H1 (cell line): Measurements from ENCODE around the gene CYB561D2. TPM values are rescaled to one million over a fixed set of nuclear protein-coding genes. Genes with fewer than 3 reads are reported as not detected.

ENCODE experiments used
- CTCF ChIA-PET: fragments of 300-600 bp; sonication (Branson Sonifier 250); formaldehyde crosslinking; loops from one replicate; lab custom pipeline; 2021; ENCODE audit not compliant: partially characterized antibody; lab: Charles Lee
- POLR2A ChIA-PET: fragments of 300-600 bp; sonication (Branson Sonifier 250); formaldehyde crosslinking; loops from one replicate; lab custom pipeline; 2021; ENCODE audit warnings: inconsistent platforms; ENCODE audit not compliant: partially characterized antibody; lab: Charles Lee
- DNase-seq, 2 experiments: peaks; one replicate each; pipeline versions ENCODE4 v3.0.0 to v3.0.0-alpha.2; 2010 to 2022; ENCODE audit warnings: low spot score in 2 of 2, low read depth in 1 of 2, mixed read lengths in 1 of 2
- FAIRE-seq: peaks from 2 replicates; lab custom pipeline; 2011; peaks lifted over from hg19 to GRCh38; lab: Jason Lieb, UNC
- H2AFZ ChIP-seq: 2 replicates; pipeline ENCODE4 v1.8.1; 2012; ENCODE audit warnings: low read length, inconsistent platforms
- H2AK5ac ChIP-seq: 2 replicates; pipeline ENCODE4 v1.6.1; 2013; ENCODE audit warnings: low read depth, low read length
- H2BK120ac ChIP-seq: replicated peaks from 2 replicates; pipeline ENCODE3; 2013; ENCODE audit warnings: low read depth, low read length, inconsistent platforms
- H2BK12ac ChIP-seq: 2 replicates; pipeline ENCODE4 v1.6.1; 2013; ENCODE audit warnings: low read depth, low read length
- H2BK15ac ChIP-seq: 2 replicates; pipeline ENCODE4 v1.6.1; 2013; ENCODE audit warnings: low read length
- H2BK20ac ChIP-seq: 2 replicates; pipeline ENCODE4 v1.6.1; 2013; ENCODE audit warnings: low read length
- H2BK5ac ChIP-seq: 2 replicates; pipeline ENCODE4 v1.6.1; 2013; ENCODE audit warnings: low read depth, low read length
- H3K14ac ChIP-seq: 2 replicates; pipeline ENCODE4 v1.6.1; 2013; ENCODE audit warnings: inconsistent platforms; ENCODE audit not compliant: insufficient read length
- H3K18ac ChIP-seq: 2 replicates; pipeline ENCODE4 v1.6.1; 2013; ENCODE audit warnings: low read length; ENCODE audit errors: extremely low read depth
- H3K23ac ChIP-seq: 2 replicates; pipeline ENCODE4 v1.6.1; 2013; ENCODE audit warnings: inconsistent platforms; ENCODE audit not compliant: insufficient read length
- H3K23me2 ChIP-seq: 2 replicates; pipeline ENCODE4 v1.6.1; 2013; ENCODE audit warnings: low read depth, low read length
- H3K27ac ChIP-seq: 2 replicates; pipeline ENCODE4 v1.6.1; 2011; ENCODE audit warnings: low read depth, low read length, inconsistent platforms
- H3K27me3 ChIP-seq, 4 experiments: replicated peaks in 1 of 4; 1 replicate in 1 of 4; 2 replicates in 3 of 4; pipeline versions ENCODE4 v1.6.1 to v1.8.1; 2011 to 2013; ENCODE audit warnings: low read length in 3 of 4, mild to moderate bottlenecking in 3 of 4, inconsistent platforms in 2 of 4, mixed read lengths in 2 of 4, moderate library complexity in 1 of 4; ENCODE audit not compliant: control insufficient read depth in 3 of 4, insufficient read depth in 3 of 4; ENCODE audit errors: extremely low read depth in 1 of 4
- H3K36me3 ChIP-seq, 4 experiments: 2 replicates each; pipeline versions ENCODE4 v1.6.1 to v1.8.1; 2011 to 2013; ENCODE audit warnings: mild to moderate bottlenecking in 4 of 4, low read length in 3 of 4, moderate library complexity in 2 of 4, control low read depth in 1 of 4, inconsistent platforms in 1 of 4; ENCODE audit not compliant: insufficient read depth in 4 of 4, control insufficient read depth in 2 of 4
- H3K4ac ChIP-seq: replicated peaks from 2 replicates; pipeline ENCODE3; 2013; ENCODE audit warnings: low read length, low read depth, mixed read lengths, inconsistent platforms; ENCODE audit not compliant: insufficient read length
- H3K4me1 ChIP-seq, 4 experiments: replicated peaks in 1 of 4; 1 replicate in 1 of 4; 2 replicates in 3 of 4; pipeline versions ENCODE4 v1.6.1 to v1.8.1; 2011 to 2013; ENCODE audit warnings: low read length in 3 of 4, inconsistent platforms in 2 of 4, mixed read lengths in 1 of 4; ENCODE audit not compliant: insufficient read depth in 4 of 4, control insufficient read depth in 3 of 4
- H3K4me2 ChIP-seq, 2 experiments: 2 replicates each; pipeline versions ENCODE4 v1.6.1 to v1.8.1; 2011 to 2013; ENCODE audit warnings: low read depth in 2 of 2, low read length in 2 of 2, control low read depth in 1 of 2, inconsistent platforms in 1 of 2, mild to moderate bottlenecking in 1 of 2; ENCODE audit not compliant: insufficient read depth in 1 of 2
- H3K4me3 ChIP-seq, 4 experiments: fragments of 200-600, 300-600 bp in 1 of 4; sonication (generic), shearing (Covaris generic), sonication (Bioruptor Twin) in 1 of 4; 2 replicates each; pipeline versions ENCODE4 v1.5.1 to v1.8.1; 2011 to 2016; ENCODE audit warnings: low read length in 4 of 4, low read depth in 3 of 4, control low read depth in 2 of 4, inconsistent platforms in 2 of 4, mild to moderate bottlenecking in 2 of 4, mixed read lengths in 1 of 4, moderate library complexity in 1 of 4; ENCODE audit not compliant: insufficient read depth in 2 of 4; ENCODE audit errors: extremely low read depth in 1 of 4
- H3K56ac ChIP-seq: replicated peaks from 2 replicates; pipeline ENCODE3; 2013; ENCODE audit warnings: low read depth, mild to moderate bottlenecking, mixed read lengths, low read length, inconsistent platforms; ENCODE audit not compliant: insufficient read length
- H3K79me1 ChIP-seq: 2 replicates; pipeline ENCODE4 v1.6.1; 2013; ENCODE audit warnings: low read depth, low read length, control low read depth
- H3K79me2 ChIP-seq, 2 experiments: 2 replicates each; pipeline versions ENCODE4 v1.6.1 to v1.8.1; 2012 to 2013; ENCODE audit warnings: low read length in 2 of 2, mild to moderate bottlenecking in 2 of 2, inconsistent platforms in 1 of 2; ENCODE audit not compliant: insufficient read depth in 2 of 2, control insufficient read depth in 1 of 2
- H3K9ac ChIP-seq, 4 experiments: replicated peaks in 1 of 4; 1 replicate in 1 of 4; 2 replicates in 3 of 4; pipeline versions ENCODE4 v1.6.1 to v1.8.1; 2011 to 2013; ENCODE audit warnings: low read depth in 3 of 4, low read length in 3 of 4, control low read depth in 2 of 4, mild to moderate bottlenecking in 2 of 4, moderate library complexity in 2 of 4, inconsistent platforms in 1 of 4; ENCODE audit errors: extremely low read depth in 1 of 4
- H3K9me3 ChIP-seq, 2 experiments: 2 replicates each; pipeline versions ENCODE4 v1.6.1 to v1.8.1; 2012 to 2013; ENCODE audit warnings: mild to moderate bottlenecking in 2 of 2, moderate library complexity in 2 of 2, control low read depth in 1 of 2, inconsistent platforms in 1 of 2, low read depth in 1 of 2, low read length in 1 of 2, mixed read lengths in 1 of 2; ENCODE audit not compliant: insufficient read depth in 2 of 2
- H4K20me1 ChIP-seq, 2 experiments: replicated peaks in 1 of 2; 2 replicates each; pipeline versions ENCODE3 to v1.8.1; 2011 to 2013; ENCODE audit warnings: inconsistent platforms in 2 of 2, low read length in 2 of 2, mild to moderate bottlenecking in 1 of 2; ENCODE audit not compliant: insufficient read depth in 2 of 2, control insufficient read depth in 1 of 2
- H4K5ac ChIP-seq: 2 replicates; pipeline ENCODE4 v1.6.1; 2013; ENCODE audit warnings: low read length, low read depth, mixed read lengths, inconsistent platforms; ENCODE audit not compliant: insufficient read length
- H4K8ac ChIP-seq: 2 replicates; pipeline ENCODE4 v1.8.0; 2013; ENCODE audit warnings: mild to moderate bottlenecking, moderate library complexity, low read length, inconsistent platforms; ENCODE audit not compliant: insufficient read depth; ENCODE audit errors: extremely low read depth
- H4K91ac ChIP-seq: replicated peaks from 2 replicates; pipeline ENCODE3; 2013; ENCODE audit warnings: low read length, mixed read lengths, inconsistent platforms; ENCODE audit not compliant: insufficient read length
- BRCA1 ChIP-seq: IDR thresholded peaks from 2 replicates; pipeline ENCODE4 v1.6.1; 2012; ENCODE audit warnings: low read depth, low read length, improper control_type of control experiment
- CBX8 ChIP-seq: fragments of 300-800, 300-1000 bp; sonication (generic); IDR thresholded peaks from 2 replicates; pipeline ENCODE4 v1.7.1; 2016; ENCODE audit warnings: low read depth, low read length, borderline replicate concordance
- JUN ChIP-seq: IDR thresholded peaks from 2 replicates; pipeline ENCODE4 v1.6.1; 2011; ENCODE audit warnings: low read depth, mild to moderate bottlenecking, improper control_type of control experiment, low read length
- NANOG ChIP-seq: IDR thresholded peaks from 2 replicates; pipeline ENCODE4 v1.6.1; 2011; ENCODE audit warnings: low read length, low read depth, mild to moderate bottlenecking, inconsistent platforms; ENCODE audit not compliant: insufficient read depth, poor library complexity, severe bottlenecking
- POLR2AphosphoS5 ChIP-seq: IDR thresholded peaks from 2 replicates; pipeline ENCODE4 v1.6.1; 2011; ENCODE audit warnings: low read depth, low read length
- RXRA ChIP-seq: IDR thresholded peaks from 2 replicates; pipeline ENCODE4 v1.6.1; 2011; ENCODE audit warnings: low read depth, mild to moderate bottlenecking, low read length, moderate library complexity; ENCODE audit not compliant: insufficient read depth
- SRF ChIP-seq: IDR thresholded peaks from 2 replicates; pipeline ENCODE4 v1.6.1; 2011; ENCODE audit warnings: mild to moderate bottlenecking, low read depth, low read length, moderate library complexity
- TBP ChIP-seq: IDR thresholded peaks from 2 replicates; pipeline ENCODE4 v1.6.1; 2011; ENCODE audit warnings: low read depth, low read length, improper control_type of control experiment
- WGBS, 2 experiments: shearing (Covaris generic) in 1 of 2; methylation state at CpG; one replicate each; pipeline versions ENCODE4 v1.1.6 to v1.1.7; 2013 to 2015; ENCODE audit warnings: low lambda C conversion rate in 2 of 2, mixed read lengths in 2 of 2, inconsistent platforms in 1 of 2, low coverage in 1 of 2, missing lambda C conversion rate in 1 of 2; ENCODE audit not compliant: insufficient replicate concordance in 2 of 2, insufficient coverage in 1 of 2, insufficient read length in 1 of 2; ENCODE audit errors: extremely low coverage in 1 of 2, missing lambda C conversion rate in 1 of 2; 5-methylcytosine and 5-hydroxymethylcytosine counted together
- polyA plus RNA-seq, 7 experiments: library from polyadenylated mRNA; depleted of rRNA in 3 of 7; stranded (reverse) in 5 of 7; unstranded in 2 of 7; fragments of >200 nt in 5 of 7; fragments of 200-250 nt in 2 of 7; gene quantifications; 1 replicate in 5 of 7; 2 replicates in 1 of 7; 4 replicates in 1 of 7; pipeline versions ENCODE4 v1.2.1 to v1.2.3, GENCODE V29; 2011 to 2013; ENCODE audit warnings: missing spikeins in 2 of 7, mixed read lengths in 2 of 7
- total RNA-seq: library from RNA; stranded (reverse); fragmentation: NEBNext Ultra II Directional; extraction: Animal tissue kit (Norgen Biotek cat#: 25700); gene quantifications from 2 replicates; pipeline ENCODE4 v1.2.1, GENCODE V29; 2021
- TF ChIP-seq, protein P1 (sequence below): IDR thresholded peaks from 2 replicates; pipeline ENCODE4 v1.6.1; 2011; ENCODE audit warnings: low read depth, mild to moderate bottlenecking, low read length; ENCODE audit not compliant: insufficient read depth

CYB561D2 gene
- total and polyA plus RNA-seq, 2 of the 8 experiments (the other 6 are each of a cell fraction or from before 2014, with no cell fraction given): 9.8 to 34.0 TPM

DNA sequence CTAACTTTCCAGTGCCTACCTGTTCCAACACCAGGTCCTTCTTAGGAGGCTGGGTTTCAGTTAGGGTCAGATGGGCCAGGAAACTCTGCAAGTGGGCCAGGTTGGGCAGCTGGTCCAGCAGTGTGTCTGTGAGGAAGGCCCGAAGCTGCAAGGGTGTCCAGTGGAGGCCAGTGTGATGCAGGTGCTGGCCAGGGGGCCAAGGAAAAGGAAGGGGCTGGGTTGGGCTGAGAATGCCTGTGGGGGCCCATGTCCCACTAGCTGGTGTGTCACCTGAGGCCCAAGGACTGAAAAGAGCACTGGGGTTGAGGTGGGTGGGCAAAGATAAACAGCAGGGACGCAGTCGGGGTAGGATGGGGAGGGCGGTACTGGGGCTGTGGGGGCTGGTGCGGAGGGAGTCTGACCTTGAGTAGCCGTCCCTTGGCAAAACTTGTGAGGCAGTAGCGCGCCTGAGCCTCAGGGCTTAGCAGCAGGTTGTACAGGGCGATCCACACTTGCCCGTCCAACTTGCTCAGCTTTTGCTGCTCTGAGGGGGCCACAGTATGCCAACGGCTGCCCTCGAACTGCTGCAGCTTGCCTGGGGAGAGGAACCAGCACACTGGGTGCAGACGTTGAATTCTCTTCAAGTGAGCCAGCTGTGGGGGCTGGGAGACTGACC, 8.5 kb upstream of the CYB561D2 start:
- POLR2A ChIA-PET: interaction anchor here (1.5 to 3.3 kb wide), 2 partner anchors 11 to 13 kb away, joined by 3 to 17 read pairs; partner anchors contain the start of gene TUSC2
- H2BK120ac ChIP-seq: no peak overlapping the region
- H3K9ac ChIP-seq: no peak overlapping the region
- H3K36me3 ChIP-seq: no peaks in the 10 kb centered on the region
- H3K18ac ChIP-seq: no peak overlapping the region
- H3K14ac ChIP-seq: no peak overlapping the region
- peak overlapping the region; percentile 68; the same call in 1 of the 2 replicates for H2BK12ac ChIP-seq
- no peak overlapping the region for H3K4ac ChIP-seq
- no peak overlapping the region for H3K4me3 ChIP-seq
- H3K23me2 ChIP-seq: peaks cover 19% of the 10 kb centered on the region; the same call in 1 of the 2 replicates
- no peak overlapping the region for H4K8ac ChIP-seq
- H4K91ac ChIP-seq: no peak overlapping the region
- peak overlapping the region; percentile 72; the same call in 1 of the 2 replicates for H2BK15ac ChIP-seq
- TF ChIP-seq RXRA: no peak
- TF ChIP-seq SRF: no peak
- TF ChIP-seq, protein P1, sequence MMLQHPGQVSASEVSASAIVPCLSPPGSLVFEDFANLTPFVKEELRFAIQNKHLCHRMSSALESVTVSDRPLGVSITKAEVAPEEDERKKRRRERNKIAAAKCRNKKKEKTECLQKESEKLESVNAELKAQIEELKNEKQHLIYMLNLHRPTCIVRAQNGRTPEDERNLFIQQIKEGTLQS: no peak
- TF ChIP-seq CBX8: no peak
- TF ChIP-seq JUN: no peak
- no peak for TF ChIP-seq POLR2AphosphoS5
- TF ChIP-seq BRCA1: no peak
- TF ChIP-seq TBP: no peak
- no peak for TF ChIP-seq NANOG
- H3K9me3 ChIP-seq: no peaks in the 10 kb centered on the region
- FAIRE-seq: no peak
- DNase-seq: no peak
- no peak overlapping the region for H3K4me2 ChIP-seq
- H3K79me1 ChIP-seq: no peaks in the 10 kb centered on the region
- H2AK5ac ChIP-seq: no peak overlapping the region
- H2BK20ac ChIP-seq: 0 out of 2 replicates have a peak overlapping the region, but pooled peaks have one; percentile 21
- no peak overlapping the region for H3K56ac ChIP-seq
- H3K4me1 ChIP-seq: peaks cover 0 to 19% (median 14%) of the 10 kb centered on the region in 4 experiments; a peak in 5 of 7 replicates
- H3K27me3 ChIP-seq: peaks cover 23 to 70% (median 56%) of the 10 kb centered on the region in 4 experiments
- WGBS, 2 experiments: 93% methylated on average over 12 of the region's 13 CpGs; no CpG with 5 or more reads in 1 of the 2 experiments
- H2BK5ac ChIP-seq: no peak overlapping the region
- no peak overlapping the region for H2AFZ ChIP-seq
- no peaks in the 10 kb centered on the region for H3K79me2 ChIP-seq
- no peak overlapping the region for H3K23ac ChIP-seq
- no peak overlapping the region for H4K5ac ChIP-seq
- H4K20me1 ChIP-seq: peaks cover 0 to 3% of the 10 kb centered on the region in 2 experiments
- H3K27ac ChIP-seq: no peak overlapping the region
- CTCF ChIA-PET: interaction anchor here (0.6 to 10.0 kb wide), 13 partner anchors 12 to 209 kb away, joined by 3 to 84 read pairs (median 4); no protein-coding TSS in a partner anchor
